GM12878 (cell line): ENCODE data around the gene NPAS4.

ENCODE experiments used
- EZH2 ChIP-seq: IDR thresholded peaks from 2 replicates; pipeline ENCODE4 v1.6.1; 2012; ENCODE audit warnings: low read depth, mild to moderate bottlenecking, control low read depth, inconsistent platforms, low read length, borderline replicate concordance; ENCODE audit not compliant: control insufficient read depth
- HDAC6 ChIP-seq: fragments of 200-600 bp; sonication (generic); IDR thresholded peaks from one replicate; pipeline ENCODE4 v1.8.0; 2017; ENCODE audit warnings: antibody characterized with exemption; ENCODE audit not compliant: unreplicated experiment
- JUND ChIP-seq: IDR thresholded peaks from 2 replicates; pipeline ENCODE4 v1.6.1; 2012; ENCODE audit warnings: low read depth, mild to moderate bottlenecking, low read length, improper control_type of control experiment, moderate library complexity
- MXI1 ChIP-seq: fragments of 150-350 bp; IDR thresholded peaks from 2 replicates; pipeline ENCODE4 v1.6.1; 2011; ENCODE audit warnings: low read depth, mild to moderate bottlenecking, inconsistent platforms, low read length, improper control_type of control experiment

DNA sequence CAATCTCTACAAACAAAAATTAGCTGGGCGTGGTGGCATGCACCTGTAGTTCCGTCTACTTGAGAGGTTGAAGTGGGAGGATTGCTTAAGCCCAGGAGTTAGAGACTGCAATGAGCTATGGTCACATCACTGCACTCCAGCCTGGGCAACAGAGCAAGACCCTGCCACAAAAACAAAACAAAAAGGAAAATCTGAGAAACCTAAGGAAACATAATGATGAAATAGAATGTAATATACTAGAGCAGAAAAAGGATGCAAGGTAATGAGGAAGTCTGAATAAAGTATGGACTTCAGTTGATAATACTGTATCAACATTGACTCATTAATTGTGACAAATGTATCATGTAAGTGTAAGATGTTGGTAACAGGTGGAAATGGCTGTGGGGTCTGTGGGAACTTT lies 8.1 kb downstream of the NPAS4 start:
- no peak for TF ChIP-seq EZH2
- no peak for TF ChIP-seq MXI1
- TF ChIP-seq JUND: no peak
- no peak for TF ChIP-seq HDAC6
